Fibroblast of mammary gland (primary cell): Measurements from ENCODE around the gene ATG7.

Experiments
- DNase-seq: peaks from one replicate; pipeline ENCODE4 v3.0.0-alpha.2; 2010; ENCODE audit warnings: low read depth
- H3K4me3 ChIP-seq: 2 replicates; pipeline ENCODE4 v1.5.1; 2011; ENCODE audit warnings: low read depth, mild to moderate bottlenecking, low read length, moderate library complexity; ENCODE audit not compliant: control insufficient read depth
- TF ChIP-seq, protein P1 (sequence below): conservative IDR thresholded peaks from 2 replicates; pipeline ENCODE4 v1.5.1; 2011; ENCODE audit warnings: low read depth, low read length, inconsistent platforms; ENCODE audit not compliant: control insufficient read depth, insufficient read depth

Gene ATG7

DNA sequence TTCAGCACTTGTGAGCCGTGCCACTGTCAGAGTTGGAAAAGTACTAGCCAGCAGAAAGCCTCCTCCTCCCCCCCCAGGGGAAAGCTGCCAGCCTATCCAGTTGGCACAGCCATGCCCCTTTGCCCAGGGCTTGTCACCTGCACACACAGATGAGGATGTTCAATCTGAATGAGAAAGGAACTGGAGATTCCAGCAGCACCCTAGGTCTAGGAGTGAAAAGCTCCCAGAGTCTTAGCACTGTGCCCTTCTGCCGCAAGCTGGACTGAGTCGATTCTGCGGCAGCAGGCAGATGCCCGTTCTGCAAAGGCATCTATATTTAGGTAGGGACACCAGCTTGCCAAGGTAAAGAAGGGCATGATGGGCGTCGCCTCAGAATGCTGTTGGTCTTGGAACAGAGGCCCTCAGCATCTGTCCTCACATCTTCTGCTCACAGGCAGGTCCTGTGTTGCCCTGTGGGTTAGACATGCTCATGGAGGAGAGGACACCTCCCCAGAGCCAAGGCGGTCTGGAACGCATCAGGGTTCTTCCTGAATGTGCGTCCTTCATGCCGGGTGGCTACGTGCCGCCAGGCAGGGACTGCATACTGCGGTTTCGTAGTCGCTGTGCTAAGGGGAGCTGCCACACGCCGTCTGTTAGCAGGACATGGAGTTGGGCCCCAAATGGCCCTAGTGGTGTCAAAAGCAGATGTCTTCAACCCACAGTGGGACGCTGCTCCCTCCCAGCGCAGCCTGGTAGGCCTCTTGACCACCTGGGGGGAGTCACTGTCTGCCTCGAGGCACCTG is 262.0 kb downstream of the ATG7 start:
- TF ChIP-seq, protein P1, sequence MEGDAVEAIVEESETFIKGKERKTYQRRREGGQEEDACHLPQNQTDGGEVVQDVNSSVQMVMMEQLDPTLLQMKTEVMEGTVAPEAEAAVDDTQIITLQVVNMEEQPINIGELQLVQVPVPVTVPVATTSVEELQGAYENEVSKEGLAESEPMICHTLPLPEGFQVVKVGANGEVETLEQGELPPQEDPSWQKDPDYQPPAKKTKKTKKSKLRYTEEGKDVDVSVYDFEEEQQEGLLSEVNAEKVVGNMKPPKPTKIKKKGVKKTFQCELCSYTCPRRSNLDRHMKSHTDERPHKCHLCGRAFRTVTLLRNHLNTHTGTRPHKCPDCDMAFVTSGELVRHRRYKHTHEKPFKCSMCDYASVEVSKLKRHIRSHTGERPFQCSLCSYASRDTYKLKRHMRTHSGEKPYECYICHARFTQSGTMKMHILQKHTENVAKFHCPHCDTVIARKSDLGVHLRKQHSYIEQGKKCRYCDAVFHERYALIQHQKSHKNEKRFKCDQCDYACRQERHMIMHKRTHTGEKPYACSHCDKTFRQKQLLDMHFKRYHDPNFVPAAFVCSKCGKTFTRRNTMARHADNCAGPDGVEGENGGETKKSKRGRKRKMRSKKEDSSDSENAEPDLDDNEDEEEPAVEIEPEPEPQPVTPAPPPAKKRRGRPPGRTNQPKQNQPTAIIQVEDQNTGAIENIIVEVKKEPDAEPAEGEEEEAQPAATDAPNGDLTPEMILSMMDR, result no peak
- no peak overlapping the region for H3K4me3 ChIP-seq
- DNase-seq, result no peak

DNA sequence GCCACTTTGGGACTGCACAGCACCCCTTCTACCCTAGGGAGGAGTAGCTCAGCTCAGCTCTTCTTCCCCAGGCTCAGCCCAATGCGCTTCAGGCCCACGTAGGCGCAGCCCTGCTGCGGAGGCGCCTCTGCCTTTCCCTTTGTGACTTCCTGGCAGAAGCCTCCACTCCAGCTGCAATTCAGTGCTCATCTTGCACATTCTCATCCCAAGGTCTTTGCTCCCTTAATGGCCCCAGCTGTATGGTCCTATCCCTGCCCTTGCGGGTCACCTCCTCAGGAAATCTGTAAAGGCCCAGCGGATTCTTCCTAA is 262.6 kb downstream of the ATG7 start:
- TF ChIP-seq, protein P1, result no peak
- no peak overlapping the region for H3K4me3 ChIP-seq
- no peak for DNase-seq

DNA sequence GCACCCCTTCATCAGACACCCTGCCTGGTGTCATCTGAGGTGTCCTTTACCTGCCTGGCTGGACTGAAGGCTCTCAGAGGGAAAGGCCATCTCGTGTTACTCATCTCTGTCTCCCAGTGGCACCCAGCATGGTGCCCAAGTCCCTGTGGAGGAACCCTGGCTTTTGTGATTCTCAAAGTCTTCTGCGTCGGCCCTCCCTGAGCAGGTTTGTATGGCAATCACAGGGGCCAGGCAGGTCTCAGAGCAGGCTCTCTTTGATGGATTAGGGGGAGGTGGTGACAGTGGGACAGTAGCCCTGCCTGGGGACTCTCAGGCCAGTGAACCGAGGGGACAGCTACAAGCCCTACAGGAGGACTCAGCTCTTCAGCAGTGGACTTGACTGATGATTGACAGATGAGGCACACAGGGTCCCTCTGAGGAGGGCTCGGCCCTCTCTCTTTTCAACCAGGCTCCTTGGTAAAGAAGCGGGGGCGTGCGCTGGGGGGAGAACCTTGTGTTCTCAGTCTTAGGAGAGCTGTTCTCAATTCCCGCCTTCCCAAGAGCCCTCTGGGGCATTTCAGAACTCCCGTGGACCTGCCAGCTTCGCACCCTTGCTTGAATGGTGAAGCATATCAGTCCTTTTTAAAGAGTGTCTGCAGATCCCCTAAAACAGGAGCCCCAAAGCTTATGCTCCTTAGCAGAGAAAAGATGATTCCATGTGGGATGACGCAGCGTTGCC is 263.2 kb downstream of the ATG7 start:
- no peak for DNase-seq
- TF ChIP-seq, protein P1, result no peak
- no peak overlapping the region for H3K4me3 ChIP-seq

DNA sequence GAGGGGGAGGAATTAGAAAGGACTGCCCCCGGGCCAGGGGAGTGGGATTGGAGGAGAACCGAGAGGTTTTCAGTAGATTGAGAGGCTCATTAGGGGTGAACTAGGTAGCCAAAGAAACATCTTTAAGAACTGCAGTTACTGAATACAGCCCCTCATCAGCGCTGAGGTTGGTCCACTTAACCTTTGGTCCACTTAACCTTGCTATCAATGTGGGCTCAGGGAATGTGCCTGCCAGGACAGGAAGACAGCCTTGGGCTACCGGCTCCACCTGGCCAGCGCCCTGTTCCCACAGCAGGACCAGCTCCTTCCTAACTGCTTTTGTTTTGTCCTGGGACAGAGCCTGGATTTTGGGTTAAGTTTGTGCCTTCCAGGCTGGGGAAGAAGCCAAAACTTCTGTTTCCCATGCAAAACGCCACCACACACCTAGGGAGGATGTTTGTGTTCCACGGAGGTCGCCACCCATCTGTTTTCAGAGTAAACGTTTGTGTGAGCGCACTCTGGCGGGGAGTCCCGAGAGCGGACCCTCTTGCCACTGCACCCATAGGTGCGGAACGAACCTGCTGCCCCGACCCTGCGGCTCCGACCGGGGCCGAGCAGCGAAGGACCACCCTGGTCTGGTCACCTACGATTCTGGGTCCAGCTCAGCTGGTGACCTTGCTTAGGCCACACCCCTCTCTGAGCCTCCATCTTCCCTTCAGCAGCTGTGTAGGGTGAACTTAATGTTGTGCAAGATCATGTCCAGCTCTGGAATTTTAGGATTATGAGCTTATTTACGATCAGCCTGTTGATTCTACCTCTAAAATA is 264.1 kb downstream of the ATG7 start:
- DNase-seq, result no peak
- TF ChIP-seq, protein P1, result no peak
- H3K4me3 ChIP-seq, result no peak overlapping the region

DNA sequence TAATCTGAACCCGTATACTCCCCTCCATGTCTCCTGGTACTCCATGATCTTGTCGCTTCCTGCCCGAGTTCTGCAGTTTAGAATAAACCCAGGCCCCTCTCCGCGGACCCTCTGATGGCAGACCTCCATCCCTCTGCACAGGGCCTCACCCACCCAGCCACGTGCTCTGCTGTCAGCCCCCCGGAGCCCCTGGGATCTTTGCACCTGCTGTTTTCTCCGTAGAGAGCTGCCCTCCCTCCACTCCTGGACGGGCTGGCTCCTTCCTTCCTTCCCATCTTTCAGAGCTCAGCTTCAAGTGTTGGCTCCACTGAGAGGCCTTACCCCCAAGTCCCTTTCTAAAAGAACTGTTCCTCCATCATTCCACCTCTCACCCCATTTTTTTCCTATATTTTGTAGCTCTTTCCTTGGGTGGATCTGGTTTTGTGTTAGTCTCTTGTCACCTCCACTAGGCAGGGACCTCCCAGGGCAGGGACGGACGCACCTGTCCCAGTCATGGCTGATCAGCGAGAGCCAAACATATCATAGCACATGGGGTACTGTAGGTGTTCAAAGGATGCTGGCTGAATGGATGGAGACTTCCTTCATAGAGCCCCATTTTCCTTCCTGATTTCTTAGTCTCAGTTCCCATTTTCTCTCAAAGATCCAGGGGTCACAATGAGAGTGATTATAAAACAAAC is 264.9 kb downstream of the ATG7 start:
- TF ChIP-seq, protein P1, result no peak
- no peak for DNase-seq
- no peak overlapping the region for H3K4me3 ChIP-seq

DNA sequence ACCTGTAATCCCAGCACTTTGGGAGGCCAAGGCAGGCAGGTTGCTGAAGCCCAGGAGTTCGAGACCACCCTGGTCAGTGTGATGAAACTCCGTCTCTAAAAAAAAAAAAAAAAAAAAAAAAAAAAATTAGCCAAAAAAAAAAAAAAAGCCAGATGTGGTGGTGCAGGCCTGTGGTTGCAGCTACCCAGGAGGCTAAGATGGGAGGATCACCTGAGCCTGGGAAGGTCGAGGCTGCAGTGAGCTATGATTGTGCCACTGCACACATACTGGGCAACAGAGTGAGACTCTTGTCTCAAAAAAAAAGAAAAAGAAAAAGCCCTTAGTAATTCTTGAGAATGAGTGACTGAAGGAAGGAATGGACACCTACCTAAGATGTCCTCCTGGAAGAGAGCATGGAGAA is 266.4 kb downstream of the ATG7 start:
- no peak for DNase-seq
- TF ChIP-seq, protein P1, result no peak
- no peak overlapping the region for H3K4me3 ChIP-seq
